Neural cell (in vitro differentiated cells): ENCODE data around the gene MBD5. TPM values are rescaled to one million over a fixed set of nuclear protein-coding genes. Genes with fewer than 3 reads are reported as not detected.

ENCODE experiments used
- H2AFZ ChIP-seq: fragments of 200-600, 300-800 bp; sonication (generic), shearing (Covaris generic); 2 replicates; pipeline ENCODE4 v1.6.0; 2014; ENCODE audit warnings: low read depth, mild to moderate bottlenecking, antibody characterized with exemption, low read length, moderate library complexity
- H3F3A ChIP-seq: fragments of 200-600 bp; shearing (Covaris generic); 2 replicates; pipeline ENCODE4 v1.6.1; 2016; ENCODE audit warnings: mild to moderate bottlenecking, moderate library complexity, mixed read lengths, antibody characterized with exemption, low read length; ENCODE audit not compliant: insufficient read depth, poor library complexity, severe bottlenecking
- H3K27ac ChIP-seq: fragments of 200-600, 300-800 bp; sonication (generic), shearing (Covaris generic); 2 replicates; pipeline ENCODE4 v1.5.1; 2014; ENCODE audit warnings: mild to moderate bottlenecking, low read length, moderate library complexity
- H3K27me3 ChIP-seq: fragments of 300-800, 200-600 bp; sonication (generic), shearing (Covaris generic); 2 replicates; pipeline ENCODE4 v1.6.0; 2014; ENCODE audit warnings: mild to moderate bottlenecking, low read depth, low read length, moderate library complexity; ENCODE audit not compliant: insufficient read depth
- H3K36me3 ChIP-seq: fragments of 300-800, 200-600 bp; sonication (generic), shearing (Covaris generic); 2 replicates; pipeline ENCODE4 v1.5.1; 2014; ENCODE audit warnings: mild to moderate bottlenecking, antibody characterized with exemption, low read length, moderate library complexity; ENCODE audit not compliant: insufficient read depth
- H3K4me2 ChIP-seq: fragments of 300-800, 200-600 bp; sonication (generic), shearing (Covaris generic); 2 replicates; pipeline ENCODE4 v1.6.0; 2014; ENCODE audit warnings: mild to moderate bottlenecking, low read length
- H3K4me3 ChIP-seq: fragments of 300-800, 200-600 bp; sonication (generic), shearing (Covaris generic); 2 replicates; pipeline ENCODE4 v1.5.1; 2014; ENCODE audit warnings: mild to moderate bottlenecking, low read length, moderate library complexity
- H3K79me2 ChIP-seq: fragments of 200-600 bp; shearing (Covaris generic); replicated peaks from 2 replicates; pipeline ENCODE4 v1.6.0; 2014; ENCODE audit warnings: mild to moderate bottlenecking, low read length, moderate library complexity; ENCODE audit not compliant: insufficient read depth
- H3K9ac ChIP-seq: fragments of 300-800, 200-600 bp; sonication (generic), shearing (Covaris generic); 2 replicates; pipeline ENCODE4 v1.6.1; 2016; ENCODE audit warnings: mild to moderate bottlenecking, low read length, mixed read lengths
- H3K9me2 ChIP-seq: fragments of 200-600 bp; shearing (Covaris generic); 2 replicates; pipeline ENCODE4 v1.6.1; 2016; ENCODE audit warnings: mild to moderate bottlenecking, low read length, mixed read lengths; ENCODE audit not compliant: insufficient read depth
- H3K9me3 ChIP-seq: fragments of 200-600, 300-800 bp; sonication (generic), shearing (Covaris generic); 2 replicates; pipeline ENCODE4 v1.6.1; 2016; ENCODE audit warnings: mild to moderate bottlenecking, mixed run types, low read length, moderate library complexity, mixed read lengths
- H4K20me1 ChIP-seq: fragments of 200-600 bp; shearing (Covaris generic); 2 replicates; pipeline ENCODE4 v1.6.1; 2016; ENCODE audit warnings: mild to moderate bottlenecking, mixed run types; ENCODE audit not compliant: insufficient read depth
- EP300 ChIP-seq: fragments of 450-650 bp; conservative IDR thresholded peaks from 2 replicates; pipeline ENCODE4 v1.6.1; 2014; ENCODE audit warnings: antibody characterized with exemption, mild to moderate bottlenecking, moderate library complexity; ENCODE audit not compliant: poor library complexity, severe bottlenecking
- EZH2 ChIP-seq: fragments of 200-600, 300-800 bp; shearing (Covaris generic), sonication (generic); IDR thresholded peaks from 2 replicates; pipeline ENCODE4 v1.6.1; 2014; ENCODE audit warnings: antibody characterized with exemption, low read length, borderline replicate concordance, mild to moderate bottlenecking; ENCODE audit not compliant: insufficient read depth, poor library complexity, severe bottlenecking
- MXI1 ChIP-seq: fragments of 450-650 bp; conservative IDR thresholded peaks from 2 replicates; pipeline ENCODE4 v1.6.1; 2014; ENCODE audit warnings: antibody characterized with exemption, mild to moderate bottlenecking; ENCODE audit not compliant: poor library complexity, severe bottlenecking
- POLR2AphosphoS5 ChIP-seq: IDR thresholded peaks from 2 replicates; pipeline ENCODE4 v1.6.1; 2012
- RAD21 ChIP-seq: fragments of 450-650 bp; conservative IDR thresholded peaks from 2 replicates; pipeline ENCODE4 v1.6.1; 2014; ENCODE audit warnings: antibody characterized with exemption, mild to moderate bottlenecking, moderate library complexity
- SMC3 ChIP-seq: fragments of 450-650 bp; conservative IDR thresholded peaks from 2 replicates; pipeline ENCODE4 v1.6.1; 2014; ENCODE audit warnings: antibody characterized with exemption, mild to moderate bottlenecking, moderate library complexity; ENCODE audit not compliant: poor library complexity
- TAF1 ChIP-seq: IDR thresholded peaks from 2 replicates; pipeline ENCODE4 v1.6.1; 2012; ENCODE audit warnings: low read depth
- polyA plus RNA-seq: library from polyadenylated mRNA; depleted of rRNA; stranded (reverse); fragments of >200 nt; gene quantifications from 2 replicates; pipeline ENCODE4 v1.2.3, GENCODE V29; 2014
- TF ChIP-seq, protein P1 (sequence below): IDR thresholded peaks from 2 replicates; pipeline ENCODE4 v1.6.1; 2012; ENCODE audit warnings: borderline replicate concordance
- TF ChIP-seq, protein P2 (sequence below): fragments of 450-650 bp; IDR thresholded peaks from 2 replicates; pipeline ENCODE4 v1.5.1; 2014; ENCODE audit warnings: antibody characterized with exemption, mild to moderate bottlenecking, moderate library complexity; ENCODE audit not compliant: poor library complexity, severe bottlenecking

Gene MBD5
- polyA plus RNA-seq, 1 donor from 2014 or later, result 9.7 TPM

DNA sequence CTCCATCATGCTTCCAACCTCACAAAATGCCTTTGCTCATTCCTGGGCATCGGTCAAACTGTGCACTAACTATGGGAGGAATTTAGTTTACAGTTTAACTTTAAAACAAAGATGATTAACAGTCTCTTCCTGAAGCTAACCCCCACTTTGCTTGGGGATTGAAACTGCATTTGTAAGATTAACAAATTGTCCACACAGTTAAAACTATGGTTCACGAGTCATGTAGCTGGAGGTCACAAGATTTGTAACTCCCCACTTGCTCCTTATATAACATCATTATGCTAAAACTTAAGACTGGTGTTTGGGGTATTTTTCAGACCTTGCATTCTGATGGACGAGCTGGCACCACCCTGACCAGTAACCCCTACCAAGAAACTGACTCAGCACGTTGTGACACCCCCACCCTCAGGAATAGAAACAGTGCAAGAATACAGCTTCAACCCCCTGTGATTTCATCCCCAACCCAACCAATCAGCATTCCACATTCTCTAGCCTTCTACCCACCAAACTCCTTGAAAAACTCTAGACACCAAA, 252.3 kb downstream of the MBD5 start:
- no peak overlapping the region for H2AFZ ChIP-seq
- H3K9me2 ChIP-seq, result no peaks in the 10 kb centered on the region
- no peaks in the 10 kb centered on the region for H3K9me3 ChIP-seq
- no peak overlapping the region for H3K9ac ChIP-seq
- H3K79me2 ChIP-seq, result no peaks in the 10 kb centered on the region
- H3K36me3 ChIP-seq, result peaks cover 4% of the 10 kb centered on the region
- TF ChIP-seq, protein P1, sequence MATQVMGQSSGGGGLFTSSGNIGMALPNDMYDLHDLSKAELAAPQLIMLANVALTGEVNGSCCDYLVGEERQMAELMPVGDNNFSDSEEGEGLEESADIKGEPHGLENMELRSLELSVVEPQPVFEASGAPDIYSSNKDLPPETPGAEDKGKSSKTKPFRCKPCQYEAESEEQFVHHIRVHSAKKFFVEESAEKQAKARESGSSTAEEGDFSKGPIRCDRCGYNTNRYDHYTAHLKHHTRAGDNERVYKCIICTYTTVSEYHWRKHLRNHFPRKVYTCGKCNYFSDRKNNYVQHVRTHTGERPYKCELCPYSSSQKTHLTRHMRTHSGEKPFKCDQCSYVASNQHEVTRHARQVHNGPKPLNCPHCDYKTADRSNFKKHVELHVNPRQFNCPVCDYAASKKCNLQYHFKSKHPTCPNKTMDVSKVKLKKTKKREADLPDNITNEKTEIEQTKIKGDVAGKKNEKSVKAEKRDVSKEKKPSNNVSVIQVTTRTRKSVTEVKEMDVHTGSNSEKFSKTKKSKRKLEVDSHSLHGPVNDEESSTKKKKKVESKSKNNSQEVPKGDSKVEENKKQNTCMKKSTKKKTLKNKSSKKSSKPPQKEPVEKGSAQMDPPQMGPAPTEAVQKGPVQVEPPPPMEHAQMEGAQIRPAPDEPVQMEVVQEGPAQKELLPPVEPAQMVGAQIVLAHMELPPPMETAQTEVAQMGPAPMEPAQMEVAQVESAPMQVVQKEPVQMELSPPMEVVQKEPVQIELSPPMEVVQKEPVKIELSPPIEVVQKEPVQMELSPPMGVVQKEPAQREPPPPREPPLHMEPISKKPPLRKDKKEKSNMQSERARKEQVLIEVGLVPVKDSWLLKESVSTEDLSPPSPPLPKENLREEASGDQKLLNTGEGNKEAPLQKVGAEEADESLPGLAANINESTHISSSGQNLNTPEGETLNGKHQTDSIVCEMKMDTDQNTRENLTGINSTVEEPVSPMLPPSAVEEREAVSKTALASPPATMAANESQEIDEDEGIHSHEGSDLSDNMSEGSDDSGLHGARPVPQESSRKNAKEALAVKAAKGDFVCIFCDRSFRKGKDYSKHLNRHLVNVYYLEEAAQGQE, result no peak
- TF ChIP-seq, protein P2, sequence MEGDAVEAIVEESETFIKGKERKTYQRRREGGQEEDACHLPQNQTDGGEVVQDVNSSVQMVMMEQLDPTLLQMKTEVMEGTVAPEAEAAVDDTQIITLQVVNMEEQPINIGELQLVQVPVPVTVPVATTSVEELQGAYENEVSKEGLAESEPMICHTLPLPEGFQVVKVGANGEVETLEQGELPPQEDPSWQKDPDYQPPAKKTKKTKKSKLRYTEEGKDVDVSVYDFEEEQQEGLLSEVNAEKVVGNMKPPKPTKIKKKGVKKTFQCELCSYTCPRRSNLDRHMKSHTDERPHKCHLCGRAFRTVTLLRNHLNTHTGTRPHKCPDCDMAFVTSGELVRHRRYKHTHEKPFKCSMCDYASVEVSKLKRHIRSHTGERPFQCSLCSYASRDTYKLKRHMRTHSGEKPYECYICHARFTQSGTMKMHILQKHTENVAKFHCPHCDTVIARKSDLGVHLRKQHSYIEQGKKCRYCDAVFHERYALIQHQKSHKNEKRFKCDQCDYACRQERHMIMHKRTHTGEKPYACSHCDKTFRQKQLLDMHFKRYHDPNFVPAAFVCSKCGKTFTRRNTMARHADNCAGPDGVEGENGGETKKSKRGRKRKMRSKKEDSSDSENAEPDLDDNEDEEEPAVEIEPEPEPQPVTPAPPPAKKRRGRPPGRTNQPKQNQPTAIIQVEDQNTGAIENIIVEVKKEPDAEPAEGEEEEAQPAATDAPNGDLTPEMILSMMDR, result no peak
- TF ChIP-seq EZH2, result no peak
- no peak for TF ChIP-seq POLR2AphosphoS5
- no peak for TF ChIP-seq SMC3
- no peak for TF ChIP-seq EP300
- no peak for TF ChIP-seq TAF1
- H3F3A ChIP-seq, result no peaks in the 10 kb centered on the region
- H3K4me2 ChIP-seq, result no peak overlapping the region
- H3K4me3 ChIP-seq, result no peak overlapping the region
- no peak overlapping the region for H3K27ac ChIP-seq
- no peaks in the 10 kb centered on the region for H4K20me1 ChIP-seq
- H3K27me3 ChIP-seq, result no peaks in the 10 kb centered on the region

GRCh38 chr2:148279216-148279615, 258.3 kb downstream of the MBD5 start:
- no peak overlapping the region for H2AFZ ChIP-seq
- TF ChIP-seq SMC3 (no peak), EZH2 (no peak), POLR2AphosphoS5 (no peak), EP300 (no peak), MXI1 (no peak), TAF1 (no peak), RAD21 (no peak)
- TF ChIP-seq, protein P2, result no peak
- TF ChIP-seq, protein P1, result no peak
- no peak overlapping the region for H3K27ac ChIP-seq
- no peak overlapping the region for H3K4me2 ChIP-seq
- no peaks in the 10 kb centered on the region for H3K79me2 ChIP-seq
- H3F3A ChIP-seq, result no peaks in the 10 kb centered on the region
- H3K36me3 ChIP-seq, result no peaks in the 10 kb centered on the region
- H3K4me3 ChIP-seq, result no peak overlapping the region
- H3K9me3 ChIP-seq, result no peaks in the 10 kb centered on the region
- H3K27me3 ChIP-seq, result no peaks in the 10 kb centered on the region
- no peaks in the 10 kb centered on the region for H4K20me1 ChIP-seq
- no peaks in the 10 kb centered on the region for H3K9me2 ChIP-seq
- no peak overlapping the region for H3K9ac ChIP-seq
